GM18498 (cell line): Measurements from ENCODE around the gene SORT1.

Source experiments
- ATAC-seq: cut with Tn5 transposase; IDR thresholded peaks from one replicate; pipeline ENCODE4 v1.9.1; 2021; ENCODE audit warnings: mild to moderate bottlenecking, moderate library complexity; ENCODE audit not compliant: unreplicated experiment

Gene SORT1

DNA sequence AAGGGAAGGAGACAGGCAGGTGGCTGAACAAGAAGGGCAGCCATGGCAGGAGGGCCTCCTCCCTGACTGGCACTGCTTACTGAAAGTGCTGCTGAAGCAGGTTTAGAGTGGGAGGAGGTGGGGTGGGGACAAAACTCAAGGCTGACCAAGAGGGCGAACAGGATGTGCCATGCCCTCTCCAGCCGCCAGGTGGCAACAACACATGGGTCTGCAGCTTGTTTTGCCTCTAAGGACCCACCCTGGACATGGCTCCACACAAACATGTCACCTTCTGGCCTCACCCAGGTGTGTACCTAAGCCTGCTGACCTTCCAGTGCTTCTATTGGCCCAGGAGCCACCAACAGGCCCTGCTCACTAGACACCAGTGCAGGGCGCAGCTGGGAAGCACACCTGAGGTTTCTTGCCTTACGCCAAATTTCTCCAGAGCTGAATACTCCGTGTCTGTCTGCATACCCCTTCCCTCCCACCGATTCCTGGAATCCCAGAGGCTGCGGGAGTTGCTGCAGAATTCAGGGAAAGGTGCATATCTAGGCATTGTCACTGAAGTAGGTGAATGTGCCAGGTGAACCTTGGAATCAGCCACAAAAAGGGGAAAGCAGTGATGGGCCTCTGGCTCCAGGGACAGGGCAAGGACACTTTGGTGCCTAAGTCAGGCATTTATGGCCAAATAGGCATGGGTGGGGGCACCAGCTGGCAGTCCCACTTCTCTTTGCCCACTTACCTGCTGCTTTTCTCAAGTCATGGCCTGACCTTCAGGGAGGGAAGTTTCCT is 120.1 kb downstream of the SORT1 start:
- ATAC-seq = peak; percentile 86

DNA sequence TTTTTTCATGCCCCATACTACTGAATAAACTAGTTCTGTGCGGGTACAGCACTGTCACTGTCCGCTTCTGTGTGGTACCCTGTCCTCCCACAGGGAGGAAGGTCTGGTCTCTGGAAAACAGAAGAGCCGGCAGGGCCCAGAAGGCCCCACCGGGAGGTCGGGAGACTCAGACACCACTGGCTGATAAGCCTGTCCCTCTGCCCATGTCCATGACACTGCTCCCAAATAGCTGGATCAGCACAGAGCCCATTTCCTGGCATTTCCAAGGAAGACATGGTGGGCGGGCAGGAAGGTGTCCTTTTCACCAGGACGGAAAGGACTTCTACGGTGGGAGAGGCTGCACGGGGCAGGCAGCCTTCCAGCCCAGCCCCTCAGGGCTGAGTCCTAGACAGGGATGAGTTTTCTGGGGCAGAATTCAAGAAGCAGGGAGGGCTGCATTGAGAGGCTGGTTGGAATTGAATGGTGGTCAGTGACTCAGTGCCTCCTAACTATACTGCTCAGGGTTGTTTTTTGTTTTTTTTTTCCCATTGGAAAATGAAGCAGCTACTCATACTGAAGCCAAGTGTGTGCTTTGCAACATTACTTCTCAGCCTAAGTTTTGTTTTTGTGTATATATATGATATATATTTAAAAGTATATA is 121.9 kb downstream of the SORT1 start:
- no peak for ATAC-seq

DNA sequence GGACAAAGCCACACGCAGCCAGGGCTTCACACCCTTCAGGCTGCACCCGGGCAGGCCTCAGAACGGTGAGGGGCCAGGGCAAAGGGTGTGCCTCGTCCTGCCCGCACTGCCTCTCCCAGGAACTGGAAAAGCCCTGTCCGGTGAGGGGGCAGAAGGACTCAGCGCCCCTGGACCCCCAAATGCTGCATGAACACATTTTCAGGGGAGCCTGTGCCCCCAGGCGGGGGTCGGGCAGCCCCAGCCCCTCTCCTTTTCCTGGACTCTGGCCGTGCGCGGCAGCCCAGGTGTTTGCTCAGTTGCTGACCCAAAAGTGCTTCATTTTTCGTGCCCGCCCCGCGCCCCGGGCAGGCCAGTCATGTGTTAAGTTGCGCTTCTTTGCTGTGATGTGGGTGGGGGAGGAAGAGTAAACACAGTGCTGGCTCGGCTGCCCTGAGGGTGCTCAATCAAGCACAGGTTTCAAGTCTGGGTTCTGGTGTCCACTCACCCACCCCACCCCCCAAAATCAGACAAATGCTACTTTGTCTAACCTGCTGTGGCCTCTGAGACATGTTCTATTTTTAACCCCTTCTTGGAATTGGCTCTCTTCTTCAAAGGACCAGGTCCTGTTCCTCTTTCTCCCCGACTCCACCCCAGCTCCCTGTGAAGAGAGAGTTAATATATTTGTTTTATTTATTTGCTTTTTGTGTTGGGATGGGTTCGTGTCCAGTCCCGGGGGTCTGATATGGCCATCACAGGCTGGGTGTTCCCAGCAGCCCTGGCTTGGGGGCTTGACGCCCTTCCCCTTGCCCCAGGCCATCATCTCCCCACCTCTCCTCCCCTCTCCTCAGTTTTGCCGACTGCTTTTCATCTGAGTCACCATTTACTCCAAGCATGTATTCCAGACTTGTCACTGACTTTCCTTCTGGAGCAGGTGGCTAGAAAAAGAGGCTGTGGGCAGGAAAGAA is 122.9 kb downstream of the SORT1 start:
- ATAC-seq = no peak

DNA sequence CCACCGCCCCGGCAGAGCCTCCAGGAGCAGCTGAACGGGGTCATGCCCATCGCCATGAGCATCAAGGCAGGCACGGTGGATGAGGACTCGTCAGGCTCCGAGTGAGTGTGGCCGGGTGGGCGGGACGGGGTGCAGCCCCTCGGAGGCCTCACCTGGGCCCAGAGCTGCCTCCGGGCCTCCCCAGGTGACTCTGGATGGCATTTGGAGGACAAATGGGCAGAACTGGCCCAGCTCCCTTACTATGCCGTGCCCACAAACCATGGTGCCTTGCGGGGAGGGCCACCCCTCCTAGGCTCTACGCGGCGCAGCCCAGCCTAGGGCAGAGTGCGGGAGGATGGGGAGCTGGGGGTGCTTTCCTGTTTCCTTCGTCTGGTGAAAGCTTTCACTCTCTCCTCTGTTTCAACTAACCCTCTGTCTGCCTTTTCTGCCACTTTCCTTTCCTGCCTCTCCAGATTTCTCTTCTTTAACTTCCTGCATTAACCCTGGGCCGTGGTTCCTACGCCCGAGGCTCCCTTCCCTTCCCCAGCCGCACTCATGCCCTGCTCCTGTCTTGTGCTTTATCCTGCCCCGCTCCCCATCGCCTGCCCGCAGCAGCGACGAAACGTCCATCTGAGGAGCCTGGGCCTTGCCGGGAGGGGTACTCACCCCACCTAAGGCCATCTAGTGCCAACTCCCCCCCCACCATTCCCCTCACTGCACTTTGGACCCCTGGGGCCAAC is 124.0 kb downstream of the SORT1 start:
- no peak for ATAC-seq

DNA sequence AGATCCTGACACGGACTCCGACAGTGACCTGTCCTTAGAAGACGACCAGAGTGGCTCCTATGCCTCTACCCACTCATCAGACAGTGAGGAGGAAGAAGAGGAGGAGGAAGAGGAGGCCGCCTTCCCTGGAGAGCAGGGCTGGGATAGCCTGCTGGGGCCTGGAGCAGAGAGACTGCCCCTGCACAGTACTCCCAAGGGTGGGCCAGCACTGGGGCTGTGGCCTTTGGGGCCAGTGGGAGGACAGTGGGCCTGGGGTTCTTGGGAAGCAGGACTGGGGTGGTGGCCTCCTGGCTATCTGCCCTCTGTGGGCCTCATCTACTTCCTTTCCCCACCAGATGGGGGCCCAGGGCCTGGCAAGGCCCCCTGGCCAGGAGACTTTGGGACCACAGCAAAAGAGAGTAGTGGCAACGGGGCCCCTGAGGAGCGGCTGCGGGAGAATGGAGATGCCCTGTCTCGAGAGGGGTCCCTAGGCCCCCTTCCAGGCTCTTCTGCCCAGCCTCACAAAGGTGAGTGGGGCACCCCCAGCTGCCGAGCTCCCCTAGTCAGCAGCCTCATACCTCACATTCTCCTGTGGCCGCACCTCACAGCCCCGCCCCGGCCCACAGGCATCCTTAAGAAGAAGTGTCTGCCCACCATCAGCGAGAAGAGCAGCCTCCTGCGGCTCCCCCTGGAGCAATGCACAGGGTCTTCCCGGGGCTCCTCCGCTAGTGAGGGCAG is 124.7 kb downstream of the SORT1 start:
- ATAC-seq = no peak

DNA sequence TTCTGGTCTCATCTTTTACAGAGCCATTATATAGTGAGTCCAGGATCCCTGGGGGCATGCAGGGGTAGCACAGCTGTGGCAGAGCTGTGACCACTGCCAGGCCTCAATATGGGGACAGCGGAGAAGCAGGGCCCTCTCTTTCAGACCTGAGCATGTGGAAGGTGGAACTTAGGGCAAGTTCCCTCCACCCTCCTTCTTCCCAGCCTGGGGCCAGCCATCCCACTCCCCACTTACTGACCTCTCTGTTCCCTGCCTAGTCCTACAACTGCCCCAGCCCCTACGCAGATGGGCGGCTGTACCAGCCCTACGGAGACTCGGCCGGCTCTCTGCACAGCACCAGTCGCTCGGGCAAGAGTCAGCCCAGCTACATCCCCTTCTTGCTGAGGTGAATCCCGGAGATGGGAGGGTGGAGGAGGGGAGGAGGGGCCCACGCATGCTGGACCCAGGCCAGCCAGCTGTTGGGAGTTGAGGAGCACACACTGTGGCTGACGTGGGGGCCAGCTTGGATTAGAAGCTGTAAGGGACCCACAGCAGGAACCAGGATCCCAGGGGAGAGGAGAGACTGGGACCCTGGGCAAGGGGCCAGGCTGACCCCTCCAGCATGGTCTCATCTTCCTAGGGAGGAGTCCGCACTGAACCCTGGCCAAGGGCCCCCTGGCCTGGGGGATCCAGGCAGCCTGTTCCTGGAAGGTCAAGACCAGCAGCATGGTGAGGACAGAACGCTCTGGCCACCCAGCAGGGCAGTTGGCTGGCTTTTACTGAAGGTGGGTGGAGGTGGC is 125.5 kb downstream of the SORT1 start:
- no peak for ATAC-seq

DNA sequence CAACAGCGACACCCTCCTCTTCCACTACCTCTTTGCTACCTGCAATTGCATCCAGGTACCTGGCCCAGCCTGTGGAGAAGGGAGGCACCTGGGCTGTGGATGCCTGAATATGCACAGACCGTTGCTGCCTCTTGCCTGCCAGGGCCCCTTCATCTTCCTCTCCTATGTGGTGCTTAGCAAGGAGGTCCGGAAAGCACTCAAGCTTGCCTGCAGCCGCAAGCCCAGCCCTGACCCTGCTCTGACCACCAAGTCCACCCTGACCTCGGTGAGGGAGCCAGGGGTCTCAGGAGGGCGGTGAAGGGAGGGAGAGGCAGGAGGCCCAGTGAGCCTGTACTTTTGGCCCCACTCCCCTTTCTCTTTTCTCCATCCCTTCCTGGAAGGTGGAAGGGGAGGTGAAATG is 126.3 kb downstream of the SORT1 start:
- ATAC-seq = no peak

DNA sequence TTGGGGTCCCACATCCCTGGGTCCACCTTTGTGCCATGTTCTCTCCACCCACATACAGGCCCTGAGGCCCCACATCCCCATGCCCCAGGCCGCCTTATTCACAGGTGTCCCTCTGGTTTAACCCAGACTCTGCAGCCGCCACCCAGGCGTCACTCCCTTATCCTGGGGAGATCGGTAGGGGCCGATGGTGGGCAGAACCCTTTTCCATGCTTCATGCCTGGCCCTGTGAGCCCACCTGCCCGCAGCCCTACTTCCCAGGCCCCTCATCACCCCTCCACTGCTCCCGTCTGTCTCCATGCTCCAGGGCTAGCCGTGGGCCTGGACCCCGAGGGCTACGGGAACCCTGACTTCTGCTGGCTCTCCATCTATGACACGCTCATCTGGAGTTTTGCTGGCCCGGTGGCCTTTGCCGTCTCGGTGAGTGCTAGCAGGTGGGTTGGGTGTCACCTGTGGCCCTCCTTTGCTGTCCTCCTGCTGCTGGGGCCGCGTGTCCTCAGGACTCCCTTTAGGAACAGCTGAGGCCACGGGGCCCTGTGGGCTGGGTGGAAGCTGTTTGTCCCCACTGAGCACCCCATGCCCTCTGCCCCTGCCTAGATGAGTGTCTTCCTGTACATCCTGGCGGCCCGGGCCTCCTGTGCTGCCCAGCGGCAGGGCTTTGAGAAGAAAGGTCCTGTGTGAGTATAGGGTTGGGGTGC is 126.9 kb downstream of the SORT1 start:
- no peak for ATAC-seq

DNA sequence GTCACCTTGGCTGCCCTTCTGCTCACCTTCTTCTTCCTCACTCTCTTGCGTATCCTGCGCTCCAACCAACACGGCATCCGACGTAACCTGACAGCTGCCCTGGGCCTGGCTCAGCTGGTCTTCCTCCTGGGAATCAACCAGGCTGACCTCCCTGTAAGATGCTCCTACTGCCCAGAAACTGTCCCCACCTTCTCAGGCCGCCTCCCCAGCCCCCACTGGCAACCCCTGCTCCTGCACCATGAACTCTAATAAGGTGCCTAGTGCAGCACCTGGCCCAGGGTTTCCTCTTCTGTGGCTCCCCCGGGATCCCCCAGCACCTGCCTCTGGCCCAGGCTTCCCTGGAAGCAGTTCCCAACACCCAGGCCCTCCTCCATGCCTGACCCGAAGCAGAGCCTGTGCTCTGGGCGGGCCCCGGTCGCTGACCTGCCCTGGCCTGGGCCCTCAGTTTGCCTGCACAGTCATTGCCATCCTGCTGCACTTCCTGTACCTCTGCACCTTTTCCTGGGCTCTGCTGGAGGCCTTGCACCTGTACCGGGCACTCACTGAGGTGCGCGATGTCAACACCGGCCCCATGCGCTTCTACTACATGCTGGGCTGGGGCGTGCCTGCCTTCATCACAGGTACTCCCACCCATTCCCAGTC is 127.6 kb downstream of the SORT1 start:
- ATAC-seq = no peak

DNA sequence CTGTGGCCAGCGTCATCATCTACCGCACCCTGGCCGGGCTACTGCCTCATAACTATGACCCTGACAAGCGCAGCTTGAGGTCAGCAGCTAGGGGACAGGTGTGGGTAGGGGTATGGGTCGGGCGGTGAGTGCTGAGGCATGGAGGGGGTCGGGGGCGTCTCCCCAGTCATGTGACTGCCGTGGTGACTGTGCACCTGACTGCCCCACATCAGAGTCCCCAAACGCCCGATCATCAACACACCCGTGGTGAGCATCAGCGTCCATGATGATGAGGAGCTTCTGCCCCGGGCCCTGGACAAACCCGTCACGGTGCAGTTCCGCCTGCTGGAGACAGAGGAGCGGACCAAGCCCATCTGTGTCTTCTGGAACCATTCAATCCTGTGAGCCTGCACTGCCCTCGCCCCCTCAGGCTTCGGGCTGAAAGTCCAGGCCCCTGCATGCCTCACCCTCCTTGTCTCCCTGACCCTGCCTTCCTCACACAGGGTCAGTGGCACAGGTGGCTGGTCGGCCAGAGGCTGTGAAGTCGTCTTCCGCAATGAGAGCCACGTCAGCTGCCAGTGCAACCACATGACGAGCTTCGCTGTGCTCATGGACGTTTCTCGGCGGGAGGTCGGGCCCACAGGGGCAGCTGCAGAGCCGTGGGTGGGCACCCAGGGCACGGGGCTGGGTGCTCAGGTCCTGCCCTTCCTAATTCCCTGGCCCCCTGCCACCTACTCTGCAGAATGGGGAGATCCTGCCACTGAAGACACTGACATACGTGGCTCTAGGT is 128.3 kb downstream of the SORT1 start:
- ATAC-seq = no peak

DNA sequence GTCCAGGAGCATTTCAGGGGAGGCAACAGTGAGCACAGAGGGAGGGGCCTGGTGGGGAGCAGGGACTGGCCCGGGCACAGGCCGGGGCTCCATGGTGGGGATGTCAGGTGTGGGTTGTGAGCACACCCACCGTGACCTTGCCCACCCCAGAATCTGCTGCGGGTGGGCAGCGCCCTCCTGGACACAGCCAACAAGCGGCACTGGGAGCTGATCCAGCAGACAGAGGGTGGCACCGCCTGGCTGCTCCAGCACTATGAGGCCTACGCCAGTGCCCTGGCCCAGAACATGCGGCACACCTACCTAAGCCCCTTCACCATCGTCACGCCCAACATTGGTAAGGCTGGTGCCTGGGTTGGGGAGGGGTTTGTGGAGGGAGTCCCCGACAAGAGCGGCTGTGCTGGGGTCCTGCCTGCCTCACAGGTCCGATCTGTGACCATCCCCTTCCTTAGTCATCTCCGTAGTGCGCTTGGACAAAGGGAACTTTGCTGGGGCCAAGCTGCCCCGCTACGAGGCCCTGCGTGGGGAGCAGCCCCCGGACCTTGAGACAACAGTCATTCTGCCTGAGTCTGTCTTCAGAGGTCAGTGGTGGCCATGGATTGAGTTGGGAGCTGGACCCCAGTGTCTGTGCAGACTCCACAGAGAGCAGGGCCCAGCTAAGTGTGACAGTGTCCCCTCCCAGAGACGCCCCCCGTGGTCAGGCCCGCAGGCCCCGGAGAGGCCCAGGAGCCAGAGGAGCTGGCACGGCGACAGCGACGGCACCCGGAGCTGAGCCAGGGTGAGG is 129.1 kb downstream of the SORT1 start:
- ATAC-seq = no peak

DNA sequence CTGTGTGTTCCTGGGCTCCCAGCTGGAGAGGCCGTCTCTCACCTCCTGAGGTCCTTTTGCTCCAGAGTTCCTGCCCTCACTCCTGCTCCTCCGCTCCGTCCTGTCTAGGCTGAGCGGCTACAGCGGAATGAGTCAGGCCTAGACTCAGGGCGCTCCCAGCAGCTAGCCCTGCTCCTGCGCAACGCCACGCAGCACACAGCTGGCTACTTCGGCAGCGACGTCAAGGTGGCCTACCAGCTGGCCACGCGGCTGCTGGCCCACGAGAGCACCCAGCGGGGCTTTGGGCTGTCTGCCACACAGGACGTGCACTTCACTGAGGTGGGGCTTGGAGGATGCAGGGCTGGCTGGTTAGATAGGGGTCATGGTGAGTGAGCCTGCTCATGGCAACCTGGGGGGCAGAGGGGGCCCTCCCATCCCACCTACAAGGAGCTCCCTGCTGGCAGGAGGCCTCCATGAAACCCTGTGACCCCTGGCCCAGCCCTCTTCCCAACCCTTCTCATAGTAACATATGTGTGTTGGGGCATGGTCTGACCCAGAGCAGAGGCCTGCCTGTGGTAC is 129.9 kb downstream of the SORT1 start:
- no peak for ATAC-seq

DNA sequence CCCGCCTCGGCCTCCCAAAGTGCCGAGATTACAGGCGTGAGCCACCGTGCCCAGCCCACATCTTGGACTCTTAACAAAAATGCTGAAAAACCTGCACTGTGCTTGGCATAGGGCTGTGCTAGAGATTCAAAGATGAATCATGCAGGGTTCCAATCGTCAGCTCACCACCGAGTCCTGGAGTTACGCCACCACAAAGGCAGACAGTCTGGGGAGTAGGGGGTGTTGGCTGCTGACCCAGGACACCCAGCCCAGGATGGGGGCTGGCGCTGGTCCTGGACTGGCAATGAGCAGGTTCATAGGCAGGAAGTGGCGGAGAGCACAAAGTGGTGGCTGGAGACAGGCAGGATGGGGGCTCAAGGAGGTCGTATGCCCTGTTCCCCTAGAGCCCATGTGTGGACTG is 130.8 kb downstream of the SORT1 start:
- ATAC-seq = no peak

DNA sequence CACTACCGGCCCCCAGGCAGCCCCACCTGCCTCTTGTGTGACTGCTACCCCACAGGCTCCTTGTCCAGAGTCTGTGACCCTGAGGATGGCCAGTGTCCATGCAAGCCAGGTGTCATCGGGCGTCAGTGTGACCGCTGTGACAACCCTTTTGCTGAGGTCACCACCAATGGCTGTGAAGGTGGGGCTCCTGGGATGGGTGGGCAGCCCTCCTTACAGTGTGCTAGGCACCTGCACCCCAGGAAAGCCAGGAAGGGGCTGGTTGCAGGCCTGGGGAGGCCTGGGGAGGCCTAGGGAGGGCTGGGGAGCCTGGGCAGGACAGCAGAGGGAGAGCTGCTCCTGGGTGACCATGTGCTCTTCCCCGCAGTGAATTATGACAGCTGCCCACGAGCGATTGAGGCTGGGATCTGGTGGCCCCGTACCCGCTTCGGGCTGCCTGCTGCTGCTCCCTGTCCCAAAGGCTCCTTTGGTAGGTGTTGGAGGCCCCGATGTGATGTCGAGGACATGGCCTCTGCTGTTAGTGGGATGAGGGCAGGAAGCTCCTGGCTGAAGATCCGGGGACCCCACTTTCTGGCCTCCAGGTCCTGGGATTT is 131.9 kb downstream of the SORT1 start:
- ATAC-seq = no peak

DNA sequence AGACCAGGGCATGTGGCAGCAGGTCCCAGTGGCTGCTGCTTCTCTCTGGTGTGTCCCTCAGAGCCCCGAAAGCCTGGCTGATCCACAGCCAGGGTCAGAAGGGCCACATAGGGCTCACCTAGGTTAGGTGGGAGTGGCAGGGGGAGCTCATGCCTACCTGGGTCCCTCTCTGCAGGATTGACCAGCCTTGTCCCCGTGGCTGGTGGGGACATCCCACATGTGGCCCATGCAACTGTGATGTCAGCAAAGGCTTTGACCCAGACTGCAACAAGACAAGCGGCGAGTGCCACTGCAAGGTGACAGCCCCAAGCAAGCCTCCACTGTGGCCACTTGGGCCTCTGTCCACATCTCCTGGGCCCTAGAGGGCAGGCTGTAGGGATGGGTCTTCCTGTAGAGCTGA is 132.7 kb downstream of the SORT1 start:
- no peak for ATAC-seq

DNA sequence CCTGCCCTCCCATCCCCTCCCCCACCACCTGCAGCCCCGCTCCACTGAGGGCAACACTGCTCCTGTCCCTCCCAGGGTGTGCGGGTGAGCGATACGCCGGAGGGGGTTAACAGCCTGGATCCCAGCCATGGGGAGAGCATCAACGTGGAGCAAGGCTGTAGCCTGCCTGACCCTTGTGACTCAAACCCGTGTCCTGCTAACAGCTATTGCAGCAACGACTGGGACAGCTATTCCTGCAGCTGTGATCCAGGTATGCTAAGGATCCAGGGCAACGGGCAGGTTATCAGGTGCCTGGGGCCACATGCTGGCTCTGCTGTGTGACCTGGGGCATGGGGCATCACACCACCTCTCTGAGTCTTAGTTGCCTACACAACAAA is 133.4 kb downstream of the SORT1 start:
- ATAC-seq = no peak
